ENCODE measurements around the gene AP2S1. TPM values are rescaled to one million over a fixed set of nuclear protein-coding genes. Genes with fewer than 3 reads are reported as not detected.

AP2S1 gene
- total and polyA plus RNA-seq, 2 experiments from 2014 or later = 140 to 299 TPM

GRCh38 chr19:46815833-46816627 lies 34.6 kb downstream of the AP2S1 start:
- Histone ChIP-seq H3K36me3 (ENCODE audit: insufficient read depth) (no peaks in the 10 kb centered on the region), H3K4me2 (no peak overlapping the region), H3F3A (replicated peaks; ENCODE audit: low read depth) (no peaks in the 10 kb centered on the region), H3K4me1 (ENCODE audit: insufficient read depth) (no peaks in the 10 kb centered on the region; the same call in 1 of the 2 replicates), H4K20me1 (replicated peaks; ENCODE audit: insufficient read depth) (no peaks in the 10 kb centered on the region), H3K9me2 (ENCODE audit: insufficient read depth) (no peaks in the 10 kb centered on the region), H3K27me3 (ENCODE audit: insufficient read depth) (no peaks in the 10 kb centered on the region), H3K79me2 (replicated peaks; ENCODE audit: insufficient read depth) (no peaks in the 10 kb centered on the region), H2AFZ (0 out of 2 replicates have a peak overlapping the region, but pooled peaks have one; percentile 23), H3K27ac (ENCODE audit: low read depth) (no peak overlapping the region), H3K4me3 (no peak overlapping the region)
- no peak overlapping the region for H3K27ac Mint-ChIP-seq
- H3K4me1 Mint-ChIP-seq = peaks cover 18% of the 10 kb centered on the region
- no peaks in the 10 kb centered on the region for H3K36me3 Mint-ChIP-seq (ENCODE audit: low read depth)
- H3K4me3 Mint-ChIP-seq = no peak overlapping the region
- no peaks in the 10 kb centered on the region; the same call in 2 of the 3 replicates for H3K9me3 Mint-ChIP-seq
- peaks cover 6% of the 10 kb centered on the region for H3K27me3 Mint-ChIP-seq (ENCODE audit: insufficient read depth, low read depth, poor library complexity)
- DNase-seq (ENCODE audit: low spot score) = no peak
- no peak for ATAC-seq
- TF ChIP-seq CTCF (conservative IDR thresholded peaks at IDR 0.05; ENCODE audit: low read depth in 2 of 2) = no peak
- TF ChIP-seq ZNF331 (CRISPR knock-in tag; IDR thresholded peaks at IDR 0.05; ENCODE audit: low read depth) = no peak
- no peak for TF ChIP-seq POLR2AphosphoS5 (IDR thresholded peaks at IDR 0.05; ENCODE audit: low read depth)
- TF ChIP-seq EZH2phosphoT487 (IDR thresholded peaks at IDR 0.05; ENCODE audit: unreplicated experiment) = no peak
- TF ChIP-seq CREB1 (CRISPR knock-in tag; IDR thresholded peaks at IDR 0.05; ENCODE audit: low read depth) = no peak
- TF ChIP-seq ZNF462 (CRISPR knock-in tag; IDR thresholded peaks at IDR 0.05) = no peak
- no peak for TF ChIP-seq EZH2 (IDR thresholded peaks at IDR 0.05; ENCODE audit: low read depth, unreplicated experiment)
- TF ChIP-seq, protein P1, sequence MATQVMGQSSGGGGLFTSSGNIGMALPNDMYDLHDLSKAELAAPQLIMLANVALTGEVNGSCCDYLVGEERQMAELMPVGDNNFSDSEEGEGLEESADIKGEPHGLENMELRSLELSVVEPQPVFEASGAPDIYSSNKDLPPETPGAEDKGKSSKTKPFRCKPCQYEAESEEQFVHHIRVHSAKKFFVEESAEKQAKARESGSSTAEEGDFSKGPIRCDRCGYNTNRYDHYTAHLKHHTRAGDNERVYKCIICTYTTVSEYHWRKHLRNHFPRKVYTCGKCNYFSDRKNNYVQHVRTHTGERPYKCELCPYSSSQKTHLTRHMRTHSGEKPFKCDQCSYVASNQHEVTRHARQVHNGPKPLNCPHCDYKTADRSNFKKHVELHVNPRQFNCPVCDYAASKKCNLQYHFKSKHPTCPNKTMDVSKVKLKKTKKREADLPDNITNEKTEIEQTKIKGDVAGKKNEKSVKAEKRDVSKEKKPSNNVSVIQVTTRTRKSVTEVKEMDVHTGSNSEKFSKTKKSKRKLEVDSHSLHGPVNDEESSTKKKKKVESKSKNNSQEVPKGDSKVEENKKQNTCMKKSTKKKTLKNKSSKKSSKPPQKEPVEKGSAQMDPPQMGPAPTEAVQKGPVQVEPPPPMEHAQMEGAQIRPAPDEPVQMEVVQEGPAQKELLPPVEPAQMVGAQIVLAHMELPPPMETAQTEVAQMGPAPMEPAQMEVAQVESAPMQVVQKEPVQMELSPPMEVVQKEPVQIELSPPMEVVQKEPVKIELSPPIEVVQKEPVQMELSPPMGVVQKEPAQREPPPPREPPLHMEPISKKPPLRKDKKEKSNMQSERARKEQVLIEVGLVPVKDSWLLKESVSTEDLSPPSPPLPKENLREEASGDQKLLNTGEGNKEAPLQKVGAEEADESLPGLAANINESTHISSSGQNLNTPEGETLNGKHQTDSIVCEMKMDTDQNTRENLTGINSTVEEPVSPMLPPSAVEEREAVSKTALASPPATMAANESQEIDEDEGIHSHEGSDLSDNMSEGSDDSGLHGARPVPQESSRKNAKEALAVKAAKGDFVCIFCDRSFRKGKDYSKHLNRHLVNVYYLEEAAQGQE (IDR thresholded peaks at IDR 0.05; ENCODE audit: unreplicated experiment) = no peak
- TF ChIP-seq NANOG (IDR thresholded peaks at IDR 0.05; ENCODE audit: borderline replicate concordance) = no peak
- TF ChIP-seq STAT1 (IDR thresholded peaks at IDR 0.05; ENCODE audit: unreplicated experiment) = no peak

Measured in GM23338 (cell line).